HG03460 (cell line): ENCODE measurements around the gene PCYOX1L.

Source experiments
- ATAC-seq: cut with Tn5 transposase; IDR thresholded peaks from one replicate; pipeline ENCODE4 v1.9.1; 2021; ENCODE audit not compliant: unreplicated experiment

PCYOX1L gene

GRCh38 chr5:149333711-149334443, 24.0 kb upstream of the PCYOX1L start:
- no peak for ATAC-seq

DNA sequence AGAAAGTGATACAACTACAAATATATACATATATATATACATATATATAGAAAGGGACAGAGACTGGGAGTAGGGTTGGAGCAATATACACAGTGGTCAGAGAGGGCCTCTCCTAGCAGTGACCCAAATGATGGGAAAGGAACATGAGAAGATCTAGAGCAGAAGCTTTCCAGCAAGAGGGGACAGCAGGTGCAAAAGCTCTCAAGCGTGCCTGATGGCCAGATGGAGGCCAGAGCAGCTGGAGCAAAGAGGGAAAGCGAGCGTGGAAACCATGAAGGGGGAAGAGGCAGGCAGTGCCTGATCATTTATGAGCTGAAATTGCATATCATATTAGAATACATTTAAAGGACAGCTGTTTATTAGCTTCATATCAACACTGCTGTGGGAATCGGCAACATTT, 20.1 kb upstream of the PCYOX1L start:
- ATAC-seq: no peak

- no peak for ATAC-seq
Measured at GRCh38 chr5:149338364-149338763, 19.5 kb upstream of the PCYOX1L start.

GRCh38 chr5:149340920-149341319, 16.9 kb upstream of the PCYOX1L start:
- ATAC-seq: no peak

DNA sequence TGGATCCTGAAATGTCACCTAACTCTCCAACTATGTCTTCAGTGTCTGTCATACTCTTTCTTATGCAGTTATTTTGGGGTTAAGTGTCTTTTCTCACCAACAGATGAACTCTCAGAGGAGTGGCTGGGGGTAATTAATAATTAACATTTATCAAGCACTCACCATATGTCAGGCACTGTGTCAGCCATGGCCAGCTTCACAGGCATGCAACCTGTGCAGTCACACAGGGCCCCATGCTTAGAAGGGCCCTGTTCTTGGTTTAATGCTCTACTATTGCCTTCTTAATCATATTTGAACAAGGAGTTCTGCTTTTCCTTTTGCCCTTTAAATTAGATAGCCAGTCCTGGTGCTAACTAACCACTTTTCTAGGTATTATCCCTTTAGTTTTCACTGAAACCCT, 16.0 kb upstream of the PCYOX1L start:
- no peak for ATAC-seq

DNA sequence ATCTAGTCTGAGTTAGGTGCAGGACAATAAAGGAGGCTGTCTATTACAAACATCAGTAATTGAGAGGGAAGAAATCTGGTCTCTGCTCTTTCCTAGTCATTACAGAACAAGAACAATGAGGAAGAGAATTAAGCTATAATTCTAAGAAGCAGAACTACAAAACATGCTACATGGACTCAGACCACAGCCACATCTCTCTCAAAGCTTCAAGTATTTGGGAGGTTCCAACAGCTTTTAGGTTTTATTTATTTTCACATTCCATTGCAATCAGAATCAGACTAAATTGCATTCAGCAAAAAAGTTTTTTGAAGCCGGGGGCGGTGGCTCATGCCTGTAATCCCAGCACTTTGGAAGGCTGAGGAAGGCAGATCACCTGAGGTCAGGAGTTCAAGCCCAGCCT, 13.7 kb upstream of the PCYOX1L start:
- ATAC-seq: no peak

DNA sequence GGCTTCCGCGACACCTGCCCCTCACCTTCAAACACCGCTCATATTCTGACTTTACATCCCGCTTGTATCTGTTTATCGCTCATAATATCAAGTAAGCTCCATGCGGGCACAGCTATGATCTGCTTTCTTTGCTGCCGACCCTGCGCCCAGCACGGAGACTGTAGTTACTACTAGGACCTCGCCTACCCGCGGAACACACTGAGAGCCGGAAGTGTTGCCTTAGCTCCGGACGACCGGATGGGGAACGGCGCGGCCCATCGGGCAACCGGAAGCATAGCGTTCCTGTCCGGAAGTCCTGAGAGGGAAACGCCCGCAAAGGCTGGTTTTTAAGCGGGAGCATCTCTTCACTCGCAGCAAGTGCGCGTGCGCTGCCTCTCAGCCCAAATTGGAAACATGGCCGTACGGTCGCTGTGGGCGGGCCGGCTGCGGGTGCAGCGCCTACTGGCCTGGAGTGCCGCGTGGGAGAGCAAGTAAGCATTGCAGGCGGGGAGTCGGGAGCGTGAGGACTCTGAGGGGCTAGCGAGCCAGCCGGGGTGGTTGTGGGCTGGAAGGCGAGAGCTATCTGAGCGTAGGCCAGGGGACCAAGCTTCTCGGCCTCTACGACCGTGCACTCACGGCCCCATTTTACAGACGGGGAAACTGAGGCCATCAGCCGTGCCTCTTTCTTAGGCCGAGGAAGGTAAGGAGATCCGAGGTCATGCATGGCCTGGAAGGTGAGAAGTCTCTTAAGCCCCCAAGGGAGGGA, 12.5 kb upstream of the PCYOX1L start, which contains the start of gene GRPEL2:
Gene GRPEL2 (plus strand): TSS at position 353 of the 745 bp plus-strand sequence. CDS start 41 bp downstream, at position 394.
- ATAC-seq: peak; percentile 96

DNA sequence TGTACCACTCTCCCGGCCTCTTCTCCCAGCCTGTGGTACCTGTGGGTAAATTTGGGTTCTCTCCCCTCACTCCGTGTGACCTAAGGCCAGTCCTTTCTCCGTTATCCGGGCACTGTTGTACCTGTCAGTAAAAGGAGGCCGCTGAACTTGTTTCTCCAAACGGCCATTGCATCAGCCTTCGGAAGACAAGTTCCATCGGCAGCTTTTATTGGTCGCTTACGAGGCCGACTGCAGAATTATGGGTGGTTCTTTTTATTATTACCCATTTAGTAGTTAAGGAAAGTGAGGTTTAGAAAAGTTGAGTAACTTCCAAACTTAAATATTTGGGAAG, 12.0 kb upstream of the PCYOX1L start:
- ATAC-seq: peak; percentile 5

- ATAC-seq: no peak
Measured at GRCh38 chr5:149348518-149348917, 9.3 kb upstream of the PCYOX1L start.

DNA sequence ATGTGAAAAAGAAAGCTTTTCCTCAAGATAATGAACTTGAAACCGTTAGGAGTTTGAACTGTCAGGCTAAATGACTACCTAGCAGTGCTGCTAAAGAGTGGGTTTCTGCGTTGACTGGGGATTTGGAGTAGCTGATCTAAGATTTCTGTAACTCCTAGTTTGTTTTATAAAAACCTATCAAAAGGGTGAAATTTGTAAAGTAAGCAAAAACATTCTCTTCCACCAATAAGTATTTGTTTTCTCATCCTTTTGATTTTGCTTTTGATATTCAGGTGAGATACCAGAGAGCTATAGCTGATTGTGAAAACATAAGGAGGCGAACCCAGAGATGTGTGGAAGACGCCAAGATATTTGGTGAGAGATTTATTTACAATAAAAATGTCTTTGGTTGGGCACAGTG, 8.5 kb upstream of the PCYOX1L start:
- no peak for ATAC-seq

GRCh38 chr5:149352169-149352568, 5.7 kb upstream of the PCYOX1L start:
- ATAC-seq: no peak

DNA sequence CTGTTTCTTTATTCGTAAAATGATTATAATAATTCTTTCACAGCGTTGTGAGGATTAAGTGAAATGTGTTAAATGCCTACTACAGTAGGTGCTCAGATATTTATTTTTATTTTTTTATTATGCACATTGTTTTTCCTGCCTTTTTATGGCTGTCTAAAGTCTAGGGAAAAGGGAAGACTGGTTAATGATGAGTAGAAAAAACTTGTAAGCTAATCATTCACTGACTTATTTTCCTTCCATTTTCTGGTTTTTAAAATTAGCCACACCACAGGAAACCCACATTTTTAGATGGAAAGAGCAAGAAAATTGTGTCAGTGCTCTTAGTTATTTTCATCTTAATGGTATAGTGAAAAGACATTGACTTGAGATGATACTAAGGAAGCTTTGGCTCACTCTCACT, 3.9 kb upstream of the PCYOX1L start:
- no peak for ATAC-seq

DNA sequence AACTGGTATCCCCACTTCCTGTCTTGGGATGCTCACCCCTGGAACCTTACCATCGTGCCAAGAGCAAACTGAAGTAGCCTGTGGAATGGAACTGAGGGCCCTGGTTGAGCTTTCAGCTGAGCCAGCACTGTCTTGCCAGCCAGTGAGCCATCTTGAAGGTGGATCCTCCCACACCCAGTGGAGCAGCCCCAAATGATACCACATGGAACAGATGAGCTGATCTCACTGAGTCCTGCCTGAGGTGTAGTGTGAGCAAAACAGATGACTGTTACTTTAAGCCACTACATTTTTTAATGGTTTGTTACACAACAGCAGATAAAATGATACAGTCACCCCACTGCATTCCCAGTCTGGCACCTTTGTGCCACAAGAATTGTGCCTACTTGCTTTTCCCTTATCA, 2.2 kb upstream of the PCYOX1L start:
- ATAC-seq: no peak

GRCh38 chr5:149356391-149356790, 1.5 kb upstream of the PCYOX1L start:
- no peak for ATAC-seq

DNA sequence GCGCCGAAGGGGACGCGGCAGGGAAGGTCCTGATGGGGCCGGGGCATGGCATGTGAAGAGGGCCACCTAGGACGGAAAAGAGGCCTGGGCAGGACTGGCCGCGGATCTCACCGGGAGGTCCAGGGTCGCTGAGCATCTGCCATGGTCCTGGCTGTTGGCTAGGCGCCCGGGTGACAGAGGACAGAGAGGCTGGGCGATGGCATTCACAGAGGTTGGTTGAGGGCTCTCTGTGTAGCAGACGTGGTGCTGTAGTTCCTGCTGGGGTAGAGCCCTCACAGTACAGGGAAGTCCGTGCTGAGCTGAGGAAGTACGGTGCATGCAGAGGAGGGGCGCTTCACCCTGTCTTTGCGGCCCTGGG, 427 bp downstream of the PCYOX1L start:
- ATAC-seq: peak; percentile 17

GRCh38 chr5:149358868-149359495, 1.1 kb downstream of the PCYOX1L start:
- ATAC-seq: no peak

DNA sequence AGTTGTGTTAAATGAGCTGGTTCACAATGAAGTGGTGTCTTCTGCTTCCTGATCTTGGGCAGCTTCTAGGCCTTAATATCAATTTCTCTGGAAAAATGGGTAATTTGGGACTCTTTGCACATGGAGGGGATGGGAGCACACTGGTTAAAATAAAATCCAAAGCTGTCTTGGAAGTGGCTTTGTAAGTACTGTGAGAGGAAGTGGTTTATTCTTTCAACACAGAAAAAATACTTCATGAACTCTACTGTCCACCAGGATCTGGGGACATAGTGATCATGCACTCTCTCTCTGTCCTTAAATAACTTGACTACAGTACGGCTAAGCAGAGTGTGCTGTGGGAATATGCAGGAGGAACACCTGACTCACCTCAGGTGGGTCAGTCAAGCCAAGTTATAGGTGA, 2.4 kb downstream of the PCYOX1L start:
- no peak for ATAC-seq

DNA sequence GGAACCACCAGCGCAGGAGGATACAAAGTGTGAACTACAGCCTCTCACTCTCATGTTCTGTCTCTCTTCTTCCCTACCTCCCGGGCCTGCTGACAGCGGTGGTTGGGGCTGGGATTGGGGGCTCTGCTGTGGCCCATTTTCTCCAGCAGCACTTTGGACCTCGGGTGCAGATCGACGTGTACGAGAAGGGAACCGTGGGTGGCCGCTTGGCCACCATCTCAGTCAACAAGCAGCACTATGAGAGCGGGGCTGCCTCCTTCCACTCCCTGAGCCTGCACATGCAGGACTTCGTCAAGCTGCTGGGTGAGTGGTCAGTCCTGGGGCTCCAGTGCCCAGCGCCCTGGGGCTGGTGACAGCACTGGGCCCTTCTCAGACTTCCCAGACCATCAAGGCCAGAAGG, 4.7 kb downstream of the PCYOX1L start:
- no peak for ATAC-seq

- ATAC-seq: no peak
Measured at GRCh38 chr5:149363358-149363757, 5.5 kb downstream of the PCYOX1L start.

DNA sequence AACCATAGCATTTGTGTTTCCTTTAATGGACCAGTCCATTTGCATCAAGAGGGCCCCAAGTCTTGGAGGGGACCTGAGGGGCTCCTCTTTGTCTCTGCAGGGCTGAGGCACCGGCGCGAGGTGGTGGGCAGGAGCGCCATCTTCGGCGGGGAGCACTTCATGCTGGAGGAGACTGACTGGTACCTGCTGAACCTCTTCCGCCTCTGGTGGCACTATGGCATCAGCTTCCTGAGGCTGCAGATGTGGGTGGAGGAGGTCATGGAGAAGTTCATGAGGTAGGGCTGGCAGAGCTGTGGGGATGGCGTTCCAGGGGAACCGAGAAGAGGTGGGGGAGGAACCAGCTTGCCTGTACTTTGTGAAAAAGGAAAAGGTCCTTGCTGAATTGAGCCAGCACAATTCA, 6.1 kb downstream of the PCYOX1L start:
- no peak for ATAC-seq

DNA sequence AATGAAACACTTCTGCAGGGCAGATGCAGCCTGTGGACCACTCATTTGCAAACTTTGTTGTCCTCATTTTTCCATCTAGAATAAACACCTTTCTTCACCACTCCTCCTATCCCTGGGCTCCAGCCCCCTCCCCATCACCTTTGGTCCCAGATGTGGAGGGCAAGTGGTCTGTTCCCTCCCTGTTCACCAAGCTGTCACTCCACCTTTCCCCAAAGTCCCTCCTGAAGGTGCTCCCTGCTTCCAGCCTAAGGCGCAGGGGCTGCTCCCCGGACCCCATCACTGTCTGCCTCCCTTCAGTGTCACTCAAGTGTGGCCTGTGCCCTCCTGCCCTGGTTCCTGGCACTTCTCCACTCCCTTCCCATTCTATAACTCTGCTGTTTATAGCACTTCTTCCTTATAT, 6.9 kb downstream of the PCYOX1L start:
- no peak for ATAC-seq

DNA sequence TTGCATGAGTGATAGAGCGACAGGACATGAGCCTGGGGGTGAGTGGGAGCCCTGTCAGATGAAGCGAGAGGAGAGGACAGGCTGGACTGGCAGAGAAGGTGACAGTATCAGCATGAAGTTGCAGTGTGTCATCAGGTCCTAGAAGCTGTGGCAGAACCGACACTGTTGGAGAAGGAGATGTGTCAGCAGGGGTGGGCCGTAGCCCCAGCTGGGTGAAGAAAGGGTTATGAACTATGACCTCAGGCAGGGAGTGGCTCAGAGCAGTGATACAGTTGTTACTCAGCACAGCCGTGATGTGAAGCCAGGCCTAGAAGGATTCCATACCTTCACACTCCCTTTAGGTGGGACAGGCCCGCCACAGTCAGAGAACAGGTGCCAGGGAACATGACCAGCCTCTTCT, 7.6 kb downstream of the PCYOX1L start:
- ATAC-seq: no peak
